ENCODE results near the gene RNF182. TPM values are rescaled to one million over a fixed set of nuclear protein-coding genes. Genes with fewer than 3 reads are reported as not detected.

The RNF182 gene
- total RNA-seq, 2 experiments from 2014 or later = not detected

- CTCF ChIA-PET = interaction anchor here (1.3 to 1.8 kb wide), 3 partner anchors 11 to 147 kb away, joined by 5 to 6 read pairs (median 5); no protein-coding TSS in a partner anchor
- peaks cover 25% of the 10 kb centered on the region for H3K27me3 Mint-ChIP-seq
- no peaks in the 10 kb centered on the region for H3K36me3 Mint-ChIP-seq
- no peak overlapping the region for H3K4me3 Mint-ChIP-seq
- no peak for DNase-seq
- H3K9me3 Mint-ChIP-seq = no peaks in the 10 kb centered on the region
- intact Hi-C loops (cut with micrococcal nuclease) = no loop called here
- no peak overlapping the region for H3K27ac Mint-ChIP-seq
- POLR2A ChIA-PET = no interaction called here
- H3K4me1 Mint-ChIP-seq (ENCODE audit: low read depth) = peaks cover 8% of the 10 kb centered on the region
Measured at GRCh38 chr6:13919861-13920260, 4.9 kb upstream of the RNF182 start.

GRCh38 chr6:13920552-13920951, 4.2 kb upstream of the RNF182 start:
- intact Hi-C loops (cut with micrococcal nuclease) = no loop called here
- POLR2A ChIA-PET = no interaction called here
- no peak overlapping the region for H3K4me3 Mint-ChIP-seq
- H3K4me1 Mint-ChIP-seq (ENCODE audit: low read depth) = peaks cover 12% of the 10 kb centered on the region
- no peaks in the 10 kb centered on the region for H3K9me3 Mint-ChIP-seq
- no peak overlapping the region for H3K27ac Mint-ChIP-seq
- no peaks in the 10 kb centered on the region for H3K36me3 Mint-ChIP-seq
- peaks cover 30% of the 10 kb centered on the region for H3K27me3 Mint-ChIP-seq
- DNase-seq = no peak
- CTCF ChIA-PET = interaction anchor here (1.3 to 1.8 kb wide), 3 partner anchors 12 to 146 kb away, joined by 5 to 6 read pairs (median 5); no protein-coding TSS in a partner anchor

GRCh38 chr6:13922750-13923149, 2.0 kb upstream of the RNF182 start:
- H3K27ac Mint-ChIP-seq = no peak overlapping the region
- no peak for DNase-seq
- H3K9me3 Mint-ChIP-seq = no peaks in the 10 kb centered on the region
- H3K36me3 Mint-ChIP-seq = no peaks in the 10 kb centered on the region
- ChIA-PET POLR2A (no interaction called here), CTCF (interaction anchor here (0.7 to 3.9 kb wide), 5 partner anchors 13 to 144 kb away, joined by 3 to 19 read pairs (median 6); no protein-coding TSS in a partner anchor)
- peaks cover 45% of the 10 kb centered on the region for H3K27me3 Mint-ChIP-seq
- H3K4me1 Mint-ChIP-seq (ENCODE audit: low read depth) = peaks cover 14% of the 10 kb centered on the region
- H3K4me3 Mint-ChIP-seq = no peak overlapping the region
- intact Hi-C loops (cut with micrococcal nuclease) = no loop called here

- DNase-seq = no peak
- Mint-ChIP-seq H3K36me3 (no peaks in the 10 kb centered on the region), H3K27ac (no peak overlapping the region), H3K9me3 (no peaks in the 10 kb centered on the region), H3K4me1 (ENCODE audit: low read depth) (peaks cover 14% of the 10 kb centered on the region), H3K27me3 (peaks cover 51% of the 10 kb centered on the region), H3K4me3 (peak overlapping the region; percentile 69)
- CTCF ChIA-PET = interaction anchor here (1.1 to 3.9 kb wide), 5 partner anchors 13 to 143 kb away, joined by 3 to 19 read pairs (median 6); no protein-coding TSS in a partner anchor
- intact Hi-C loops (cut with micrococcal nuclease) = no loop called here
- POLR2A ChIA-PET = interaction anchor here (0.5 kb wide), 1 partner anchor 1854 kb away, joined by 5 read pairs; no protein-coding TSS in a partner anchor
Measured at GRCh38 chr6:13923527-13924145, 1.1 kb upstream of the RNF182 start.

GRCh38 chr6:13924146-13924948, 405 bp upstream of the RNF182 start:
- no peaks in the 10 kb centered on the region for H3K36me3 Mint-ChIP-seq
- no peaks in the 10 kb centered on the region for H3K9me3 Mint-ChIP-seq
- intact Hi-C loops (cut with micrococcal nuclease) = no loop called here
- ChIA-PET POLR2A (no interaction called here), CTCF (interaction anchor here (0.6 to 3.9 kb wide), 6 partner anchors 11 to 144 kb away, joined by 3 to 19 read pairs (median 3); no protein-coding TSS in a partner anchor)
- DNase-seq = no peak
- H3K27me3 Mint-ChIP-seq = peaks cover 56% of the 10 kb centered on the region
- H3K4me1 Mint-ChIP-seq (ENCODE audit: low read depth) = peaks cover 14% of the 10 kb centered on the region
- H3K27ac Mint-ChIP-seq = no peak overlapping the region
- H3K4me3 Mint-ChIP-seq = peak overlapping the region; percentile 69

- intact Hi-C loops (cut with micrococcal nuclease) = loop anchor here (5.0 kb wide), 1 partner anchor 121 kb away; no protein-coding TSS in a partner anchor
- POLR2A ChIA-PET = interaction anchor here (0.6 kb wide), 1 partner anchor 116 kb away, joined by 3 read pairs; no protein-coding TSS in a partner anchor
- CTCF ChIA-PET = interaction anchor here (1.3 to 2.5 kb wide), 3 partner anchors 18 to 120 kb away, joined by 4 to 6 read pairs (median 6); no protein-coding TSS in a partner anchor
- no peaks in the 10 kb centered on the region for H3K9me3 Mint-ChIP-seq
- peaks cover 67% of the 10 kb centered on the region for H3K27me3 Mint-ChIP-seq
- no peak for DNase-seq
- no peak overlapping the region for H3K27ac Mint-ChIP-seq
- H3K4me1 Mint-ChIP-seq (ENCODE audit: low read depth) = peaks cover 14% of the 10 kb centered on the region
- H3K4me3 Mint-ChIP-seq = no peak overlapping the region
- no peaks in the 10 kb centered on the region for H3K36me3 Mint-ChIP-seq
Measured at GRCh38 chr6:13926378-13926777, 1.6 kb downstream of the RNF182 start.

- intact Hi-C loops (cut with micrococcal nuclease) = loop anchor here (5.0 kb wide), 1 partner anchor 120 kb away; no protein-coding TSS in a partner anchor
- Mint-ChIP-seq H3K36me3 (no peaks in the 10 kb centered on the region), H3K9me3 (no peaks in the 10 kb centered on the region), H3K4me3 (no peak overlapping the region), H3K27me3 (peaks cover 72% of the 10 kb centered on the region), H3K4me1 (ENCODE audit: low read depth) (peaks cover 14% of the 10 kb centered on the region), H3K27ac (no peak overlapping the region)
- POLR2A ChIA-PET = interaction anchor here (0.6 kb wide), 1 partner anchor 116 kb away, joined by 3 read pairs; no protein-coding TSS in a partner anchor
- CTCF ChIA-PET = interaction anchor here (1.3 to 2.5 kb wide), 2 partner anchors 114 to 119 kb away, joined by 6 read pairs; no protein-coding TSS in a partner anchor
- DNase-seq = no peak
Measured at GRCh38 chr6:13927203-13927602, 2.5 kb downstream of the RNF182 start.

- Mint-ChIP-seq H3K4me3 (no peak overlapping the region), H3K27ac (no peak overlapping the region)
Measured at GRCh38 chr6:13929196-13929595, 4.4 kb downstream of the RNF182 start.

GRCh38 chr6:13931797-13932402, 7.1 kb downstream of the RNF182 start:
- Mint-ChIP-seq H3K36me3 (no peaks in the 10 kb centered on the region), H3K27me3 (peaks cover 38% of the 10 kb centered on the region), H3K9me3 (no peaks in the 10 kb centered on the region), H3K4me3 (no peak overlapping the region), H3K27ac (no peak overlapping the region), H3K4me1 (ENCODE audit: low read depth) (peaks cover 13% of the 10 kb centered on the region)
- ChIA-PET CTCF (no interaction called here), POLR2A (no interaction called here)
- intact Hi-C loops (cut with micrococcal nuclease) = no loop called here
- DNase-seq = no peak

More at GRCh38 chr6:13929196-13929595, 4.4 kb downstream of the RNF182 start:
- peaks cover 11% of the 10 kb centered on the region for H3K4me1 Mint-ChIP-seq (ENCODE audit: low read depth)
- no peaks in the 10 kb centered on the region for H3K36me3 Mint-ChIP-seq
- H3K9me3 Mint-ChIP-seq = no peaks in the 10 kb centered on the region
- no peak for DNase-seq
- intact Hi-C loops (cut with micrococcal nuclease) = loop anchor here (5.0 kb wide), 1 partner anchor 118 kb away; no protein-coding TSS in a partner anchor
- H3K27me3 Mint-ChIP-seq = peaks cover 57% of the 10 kb centered on the region
- POLR2A ChIA-PET = no interaction called here
- CTCF ChIA-PET = no interaction called here

GRCh38 chr6:13932785-13933184, 8.0 kb downstream of the RNF182 start:
- POLR2A ChIA-PET = no interaction called here
- no peaks in the 10 kb centered on the region for H3K36me3 Mint-ChIP-seq
- no peak overlapping the region for H3K4me3 Mint-ChIP-seq
- peaks cover 13% of the 10 kb centered on the region for H3K4me1 Mint-ChIP-seq (ENCODE audit: low read depth)
- no peak for DNase-seq
- H3K27me3 Mint-ChIP-seq = peaks cover 29% of the 10 kb centered on the region
- no peak overlapping the region for H3K27ac Mint-ChIP-seq
- intact Hi-C loops (cut with micrococcal nuclease) = no loop called here
- no peaks in the 10 kb centered on the region for H3K9me3 Mint-ChIP-seq
- CTCF ChIA-PET = no interaction called here

GRCh38 chr6:13934721-13935120, 10.0 kb downstream of the RNF182 start:
- H3K27ac Mint-ChIP-seq = no peak overlapping the region
- no peak overlapping the region for H3K4me3 Mint-ChIP-seq
- H3K27me3 Mint-ChIP-seq = peaks cover 14% of the 10 kb centered on the region
- H3K4me1 Mint-ChIP-seq (ENCODE audit: low read depth) = peaks cover 13% of the 10 kb centered on the region
- ChIA-PET CTCF (interaction anchor here (2.3 kb wide), 1 partner anchor 132 kb away, joined by 6 read pairs; no protein-coding TSS in a partner anchor), POLR2A (no interaction called here)
- intact Hi-C loops (cut with micrococcal nuclease) = no loop called here
- H3K9me3 Mint-ChIP-seq = no peaks in the 10 kb centered on the region
- DNase-seq = no peak
- H3K36me3 Mint-ChIP-seq = no peaks in the 10 kb centered on the region

Measured in activated CD4-positive, alpha-beta memory T cell treated with anti-CD3 and anti-CD28 coated beads for 36 hours (primary cell).